GM21367 (cell line): ENCODE measurements around the gene ZNF565.
"Not testable (repeated sequence)": the region's sequence is repeated elsewhere in the genome, so short reads cannot be mapped to it uniquely, and the experiment has no call there.

Source experiments
- ATAC-seq: cut with Tn5 transposase; IDR thresholded peaks from one replicate; pipeline ENCODE4 v1.9.1; 2021; ENCODE audit not compliant: unreplicated experiment

The ZNF565 gene

GRCh38 chr19:36215276-36216123 is 1.0 kb upstream of the ZNF565 start:
- ATAC-seq = no peak

- no peak for ATAC-seq
Observed at GRCh38 chr19:36212895-36213294, 1.6 kb downstream of the ZNF565 start.

- no peak for ATAC-seq
Observed at GRCh38 chr19:36210497-36210896, 4.0 kb downstream of the ZNF565 start.

- no peak for ATAC-seq
Observed at GRCh38 chr19:36209372-36209771, 5.1 kb downstream of the ZNF565 start.

- no peak for ATAC-seq
Observed at GRCh38 chr19:36207605-36208252, 6.7 kb downstream of the ZNF565 start.

- no peak for ATAC-seq
Observed at GRCh38 chr19:36203293-36203692, 11.2 kb downstream of the ZNF565 start.

GRCh38 chr19:36201684-36202083 is 12.8 kb downstream of the ZNF565 start:
- ATAC-seq = no peak

GRCh38 chr19:36198119-36198518 is 16.3 kb downstream of the ZNF565 start:
- no peak for ATAC-seq

GRCh38 chr19:36196249-36196648 is 18.2 kb downstream of the ZNF565 start:
- no peak for ATAC-seq

- ATAC-seq = not testable (repeated sequence)
Observed at GRCh38 chr19:36186722-36187121, 27.7 kb downstream of the ZNF565 start.

- no peak for ATAC-seq
Observed at GRCh38 chr19:36183245-36183628, 31.2 kb downstream of the ZNF565 start.

- no peak for ATAC-seq
Observed at GRCh38 chr19:36182612-36183244, 31.7 kb downstream of the ZNF565 start.

GRCh38 chr19:36179077-36179476 is 35.4 kb downstream of the ZNF565 start:
- ATAC-seq = not testable (repeated sequence)

- not testable (repeated sequence) for ATAC-seq
Observed at GRCh38 chr19:36173846-36174245, 40.6 kb downstream of the ZNF565 start.

- no peak for ATAC-seq
Observed at GRCh38 chr19:36172852-36173251, 41.6 kb downstream of the ZNF565 start.

GRCh38 chr19:36169084-36169760 is 45.2 kb downstream of the ZNF565 start:
- ATAC-seq = no peak

- no peak for ATAC-seq
Observed at GRCh38 chr19:36163813-36164212, 50.7 kb downstream of the ZNF565 start.

GRCh38 chr19:36160821-36161596 is 53.5 kb downstream of the ZNF565 start:
- no peak for ATAC-seq

GRCh38 chr19:36153126-36153525 is 61.3 kb downstream of the ZNF565 start:
- no peak for ATAC-seq

- ATAC-seq = no peak
Observed at GRCh38 chr19:36152352-36153091, 61.9 kb downstream of the ZNF565 start, which contains the start of gene COX7A1. Gene COX7A1, minus strand, starts transcription at chr19:36152447. Its CDS starts 40 bp downstream, at chr19:36152407.
